H1 (cell line): ENCODE measurements around the gene SNX27. TPM values are rescaled to one million over a fixed set of nuclear protein-coding genes. Genes with fewer than 3 reads are reported as not detected.

ENCODE experiments used
- RNF2 ChIP-seq: fragments of 200-900, 300-1000 bp; sonication (generic); IDR thresholded peaks from 2 replicates; pipeline ENCODE4 v1.7.1; 2016; ENCODE audit warnings: borderline replicate concordance, low read depth, mild to moderate bottlenecking, antibody characterized with exemption, low read length; ENCODE audit not compliant: poor library complexity, severe bottlenecking; ENCODE audit errors: missing control alignments
- polyA plus RNA-seq, 7 experiments: library from polyadenylated mRNA; depleted of rRNA in 3 of 7; stranded (reverse) in 5 of 7; unstranded in 2 of 7; fragments of >200 nt in 5 of 7; fragments of 200-250 nt in 2 of 7; gene quantifications; 1 replicate in 5 of 7; 2 replicates in 1 of 7; 4 replicates in 1 of 7; pipeline versions ENCODE4 v1.2.1 to v1.2.3, GENCODE V29; 2011 to 2013; ENCODE audit warnings: missing spikeins in 2 of 7, mixed read lengths in 2 of 7
- total RNA-seq: library from RNA; stranded (reverse); fragmentation: NEBNext Ultra II Directional; extraction: Animal tissue kit (Norgen Biotek cat#: 25700); gene quantifications from 2 replicates; pipeline ENCODE4 v1.2.1, GENCODE V29; 2021
- TF ChIP-seq, protein P1 (sequence below): IDR thresholded peaks from 2 replicates; pipeline ENCODE4 v1.6.1; 2012; ENCODE audit warnings: low read length, inconsistent platforms

Gene SNX27
- total and polyA plus RNA-seq, 2 of the 8 experiments (the other 6 are each of a cell fraction or from before 2014, with no cell fraction given), result 23.4 to 65.4 TPM

DNA sequence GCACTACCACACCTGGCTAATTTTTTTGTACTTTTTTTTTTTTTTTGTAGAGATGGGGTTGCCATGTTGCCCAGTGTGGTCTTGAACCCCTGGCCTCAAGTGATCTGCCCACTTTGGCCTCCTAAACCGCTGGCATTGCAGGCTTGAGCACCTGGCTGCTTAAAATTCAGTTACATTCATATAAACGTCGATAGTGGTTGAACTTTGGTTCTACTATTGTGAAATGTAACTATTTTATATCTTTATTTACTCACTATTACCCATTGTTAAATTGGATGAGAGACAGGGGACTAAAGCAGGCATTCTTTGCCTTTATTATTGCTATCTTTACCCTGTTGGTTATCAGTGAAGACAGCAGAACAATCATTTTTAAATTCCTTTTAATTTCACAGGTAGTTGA, 6.2 kb downstream of the SNX27 start (continued):
- no peak for TF ChIP-seq RNF2
- TF ChIP-seq, protein P1, sequence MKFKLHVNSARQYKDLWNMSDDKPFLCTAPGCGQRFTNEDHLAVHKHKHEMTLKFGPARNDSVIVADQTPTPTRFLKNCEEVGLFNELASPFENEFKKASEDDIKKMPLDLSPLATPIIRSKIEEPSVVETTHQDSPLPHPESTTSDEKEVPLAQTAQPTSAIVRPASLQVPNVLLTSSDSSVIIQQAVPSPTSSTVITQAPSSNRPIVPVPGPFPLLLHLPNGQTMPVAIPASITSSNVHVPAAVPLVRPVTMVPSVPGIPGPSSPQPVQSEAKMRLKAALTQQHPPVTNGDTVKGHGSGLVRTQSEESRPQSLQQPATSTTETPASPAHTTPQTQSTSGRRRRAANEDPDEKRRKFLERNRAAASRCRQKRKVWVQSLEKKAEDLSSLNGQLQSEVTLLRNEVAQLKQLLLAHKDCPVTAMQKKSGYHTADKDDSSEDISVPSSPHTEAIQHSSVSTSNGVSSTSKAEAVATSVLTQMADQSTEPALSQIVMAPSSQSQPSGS, result no peak
